Stomach (tissue), 9 donors: ENCODE results near the gene POTEF. TPM values are rescaled to one million over a fixed set of nuclear protein-coding genes. Genes with fewer than 3 reads are reported as not detected.
"Not testable (repeated sequence)": the region's sequence is repeated elsewhere in the genome, so short reads cannot be mapped to it uniquely, and the experiment has no call there.

Experiments used
- DNase-seq, 2 donors: peaks; one replicate each; pipeline versions ENCODE4 v3.0.0 to v3.0.0-alpha.2; 2013 to 2019
- H3K27ac ChIP-seq, 5 donors: fragments of 200-600 bp in 4 of 5; sonication (generic) in 4 of 5; one replicate each; pipeline ENCODE4 v1.5.1; 2013 to 2019; ENCODE audit warnings: mild to moderate bottlenecking in 1 of 5, moderate library complexity in 1 of 5
- H3K27me3 ChIP-seq, 3 donors: fragments of 200-600 bp; sonication (generic); one replicate each; pipeline ENCODE4 v1.5.1; 2017 to 2019; ENCODE audit warnings: mixed run types in 1 of 3
- H3K36me3 ChIP-seq, 4 donors: fragments of 200-600 bp; sonication (generic); 1 replicate in 3 of 4; 2 replicates in 1 of 4; pipeline ENCODE4 v1.5.1; 2016 to 2019
- H3K4me1 ChIP-seq, 4 donors: fragments of 200-600 bp; sonication (generic); one replicate each; pipeline ENCODE4 v1.5.1; 2016 to 2019
- H3K4me3 ChIP-seq, 4 donors: fragments of 200-600 bp; sonication (generic) in 3 of 4; one replicate each; pipeline ENCODE4 v1.5.1; 2016 to 2019; ENCODE audit warnings: mild to moderate bottlenecking in 1 of 4
- H3K9me3 ChIP-seq, 4 donors: fragments of 200-600 bp; sonication (generic); one replicate each; pipeline ENCODE4 v1.5.1; 2016 to 2019
- CTCF ChIP-seq, 7 experiments: fragments of 450-650 bp in 4 of 7; fragments of 200-600 bp in 3 of 7; sonication (generic) in 3 of 7; IDR thresholded peaks; one replicate each; pipeline ENCODE4 v1.5.1; 2016 to 2019; ENCODE audit warnings: antibody characterized with exemption in 7 of 7, control low read depth in 2 of 7, mild to moderate bottlenecking in 1 of 7
- EP300 ChIP-seq: sonication (generic); formaldehyde crosslinking; IDR thresholded peaks from one replicate; pipeline ENCODE4 v1.6.1; 2017; ENCODE audit warnings: antibody characterized with exemption
- POLR2A ChIP-seq, 4 donors: fragments of 450-650 bp; IDR thresholded peaks; one replicate each; pipeline ENCODE4 v1.6.1; 2016; ENCODE audit warnings: antibody characterized with exemption in 4 of 4, control low read depth in 2 of 4, mild to moderate bottlenecking in 1 of 4, moderate library complexity in 1 of 4
- POLR2AphosphoS5 ChIP-seq, 3 donors: sonication (generic); formaldehyde crosslinking; IDR thresholded peaks; one replicate each; pipeline ENCODE4 v1.6.1; 2016; ENCODE audit warnings: antibody characterized with exemption in 3 of 3
- WGBS, 5 donors: extraction: QIAGEN DNeasy Blood & Tissue Kit in 3 of 5; methylation state at CpG; one replicate each; pipeline versions ENCODE4 v1.1.5 to v1.1.7; 2013 to 2018; 5-methylcytosine and 5-hydroxymethylcytosine counted together
- intact Hi-C: fragments of 100-400 bp; cut with DNase I; formaldehyde crosslinking; loops from one replicate; pipeline ENCODE4 v1.15.1; 2023; ENCODE audit warnings: low total_unique reads
- polyA plus RNA-seq, 3 donors: library from polyadenylated mRNA; stranded (reverse); fragments of 200-250 nt; gene quantifications; one replicate each; pipeline ENCODE4 v1.2.3, GENCODE V29; 2013
- total RNA-seq, 5 donors: library from RNA; depleted of rRNA; stranded (reverse); fragments of >200 nt; gene quantifications; one replicate each; pipeline versions ENCODE4 v1.1.0 to v1.2.3, GENCODE V29; 2014 to 2016
- donor health status: healthy with polysubstance abuse.
- donor health status: Bipolar disorder and iron deficiency.
- donor health status: healthy.

POTEF gene
- total and polyA plus RNA-seq, 8 donors, result 0.18 TPM; not detected in 7

DNA sequence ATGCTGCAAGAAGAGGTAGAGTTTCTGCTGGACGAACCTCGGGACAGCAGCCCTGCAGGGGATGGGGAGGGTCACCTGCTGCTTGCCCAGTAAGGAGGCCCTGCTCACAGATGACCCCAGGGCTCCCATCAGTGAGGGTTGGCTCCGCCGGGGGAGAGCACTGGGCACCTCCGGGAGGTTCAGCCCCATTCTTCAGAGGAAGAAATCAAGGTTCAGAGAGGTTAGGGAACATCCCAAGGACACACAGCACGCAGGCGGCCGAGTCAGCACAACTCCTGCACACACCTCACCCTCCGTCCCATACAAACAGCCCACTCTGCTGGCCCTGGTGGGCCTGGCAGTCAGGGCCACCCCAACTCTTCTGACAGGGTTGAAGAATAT is 27.6 kb upstream of the POTEF start:
- DNase-seq, result no peak
- TF ChIP-seq CTCF (IDR thresholded peaks at IDR 0.05), result no peak
- TF ChIP-seq POLR2AphosphoS5 (IDR thresholded peaks at IDR 0.05), result no peak
- no peak for TF ChIP-seq POLR2A (IDR thresholded peaks at IDR 0.05)
- TF ChIP-seq EP300, result no peak
- peaks cover 0 to 8% (median 3%) of the 10 kb centered on the region in 4 donors for H3K4me1 ChIP-seq
- H3K27me3 ChIP-seq, result no peaks in the 10 kb centered on the region
- 78 to 88% (median 84%) methylated on average over 8 to 9 of the region's 9 CpGs for WGBS, 5 donors
- intact Hi-C loops, result no loop called here
- H3K4me3 ChIP-seq, result no peak overlapping the region
- H3K27ac ChIP-seq, result no peak overlapping the region
- H3K9me3 ChIP-seq, result no peaks in the 10 kb centered on the region
- H3K36me3 ChIP-seq, result peaks cover 29 to 83% (median 78%) of the 10 kb centered on the region in 4 donors

- 0 to 44% (median 27%) methylated on average over 3 to 16 of the region's 16 CpGs for WGBS, 5 donors
- H3K27ac ChIP-seq, intact Hi-C loops, H3K4me1 ChIP-seq, H3K27me3 ChIP-seq, H3K9me3 ChIP-seq, H3K4me3 ChIP-seq: not testable (repeated sequence)
- DNase-seq, result peak; percentile 85 to 88
- peaks cover 29 to 78% (median 76%) of the 10 kb centered on the region in 4 donors for H3K36me3 ChIP-seq
- TF ChIP-seq POLR2AphosphoS5 (IDR thresholded peaks at IDR 0.05), result peak in 1 of 3 donors; percentile 26
- peak in 5 of 7 experiments; percentile 41 to 69 (median 49) for TF ChIP-seq CTCF (IDR thresholded peaks at IDR 0.05)
Observed at GRCh38 chr2:130155956-130156623, 27.1 kb upstream of the POTEF start.

- Histone ChIP-seq H3K4me3 (no peak overlapping the region), H3K27me3 (no peaks in the 10 kb centered on the region), H3K9me3 (no peaks in the 10 kb centered on the region), H3K36me3 (peaks cover 25 to 72% (median 67%) of the 10 kb centered on the region in 4 donors), H3K4me1 (peaks cover 0 to 8% (median 3%) of the 10 kb centered on the region in 4 donors), H3K27ac (no peak overlapping the region)
- DNase-seq, result no peak
- 93 to 98% (median 95%) methylated on average over 19 to 29 of the region's 29 CpGs for WGBS, 5 donors
- intact Hi-C loops, result no loop called here
- no peak for TF ChIP-seq CTCF (IDR thresholded peaks at IDR 0.05)
- TF ChIP-seq POLR2A (IDR thresholded peaks at IDR 0.05), result no peak
- TF ChIP-seq EP300, result no peak
- no peak for TF ChIP-seq POLR2AphosphoS5 (IDR thresholded peaks at IDR 0.05)
Observed at GRCh38 chr2:130154773-130155765, 26.0 kb upstream of the POTEF start.

DNA sequence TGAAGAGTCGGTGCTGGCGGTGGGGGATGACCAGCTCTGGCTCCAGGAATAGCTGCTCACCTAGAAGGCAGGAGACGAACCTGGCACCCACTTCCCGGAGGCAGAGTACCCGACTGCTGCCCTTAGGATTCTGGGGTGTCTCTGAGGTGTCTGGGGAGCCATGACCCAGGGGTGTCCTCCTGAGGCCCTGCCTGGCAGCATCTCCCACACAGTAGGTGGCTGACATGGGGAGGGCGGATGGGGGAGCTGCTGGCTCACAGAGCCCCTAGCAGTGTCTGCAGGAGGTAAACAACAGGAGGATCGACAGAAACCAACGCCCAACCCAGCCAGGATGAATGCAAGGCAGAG is 25.4 kb upstream of the POTEF start:
- intact Hi-C loops, result not testable (repeated sequence)

GRCh38 chr2:130153721-130154422 is 24.9 kb upstream of the POTEF start:
- H3K4me1 ChIP-seq, H3K27me3 ChIP-seq, H3K9me3 ChIP-seq, H3K27ac ChIP-seq, intact Hi-C loops, H3K4me3 ChIP-seq, DNase-seq: not testable (repeated sequence)
- peaks cover 24 to 60% (median 55%) of the 10 kb centered on the region in 4 donors for H3K36me3 ChIP-seq
- WGBS, 5 donors, result 92 to 96% (median 94%) methylated on average over 17 to 23 of the region's 23 CpGs

More for the DNA sequence above, 25.4 kb upstream of the POTEF start:
- not testable (repeated sequence) for H3K9me3 ChIP-seq, H3K27ac ChIP-seq, H3K4me3 ChIP-seq, DNase-seq, H3K27me3 ChIP-seq, H3K4me1 ChIP-seq
- H3K36me3 ChIP-seq, result peaks cover 24 to 65% (median 60%) of the 10 kb centered on the region in 4 donors
- 61 to 96% (median 90%) methylated on average over 2 to 8 of the region's 8 CpGs for WGBS, 5 donors
